GM23338 (cell line): ENCODE data around the gene DIP2C. TPM values are rescaled to one million over a fixed set of nuclear protein-coding genes. Genes with fewer than 3 reads are reported as not detected.

Experiments used
- ATAC-seq: fragments of 200-7000 bp; cut with Tn5 transposase; 3 replicates; pipeline ENCODE4 v1.9.1; 2020
- DNase-seq: peaks from one replicate; pipeline ENCODE4 v3.0.0-alpha.2; 2015; ENCODE audit warnings: low spot score
- H2AFZ ChIP-seq: fragments of 200-600 bp; sonication (generic); 2 replicates; pipeline ENCODE4 v1.8.0; 2016; ENCODE audit warnings: antibody characterized with exemption, mild to moderate bottlenecking, moderate library complexity
- H3F3A ChIP-seq: fragments of 200-600 bp; sonication (generic); replicated peaks from 2 replicates; pipeline ENCODE4 v1.8.0; 2017; ENCODE audit warnings: antibody characterized with exemption, mixed run types, low read depth
- H3K27ac ChIP-seq: fragments of 200-600 bp; sonication (generic); 2 replicates; pipeline ENCODE4 v1.6.1; 2016; ENCODE audit warnings: low read depth
- H3K27me3 ChIP-seq: fragments of 200-600 bp; sonication (generic); 2 replicates; pipeline ENCODE4 v1.8.0; 2016; ENCODE audit warnings: mild to moderate bottlenecking, mixed run types, moderate library complexity; ENCODE audit not compliant: insufficient read depth
- H3K36me3 ChIP-seq: fragments of 200-600 bp; sonication (generic); 2 replicates; pipeline ENCODE4 v1.8.0; 2016; ENCODE audit warnings: mild to moderate bottlenecking; ENCODE audit not compliant: insufficient read depth
- H3K4me1 ChIP-seq: fragments of 200-600 bp; sonication (generic); 2 replicates; pipeline ENCODE4 v1.8.0; 2016; ENCODE audit warnings: mild to moderate bottlenecking, moderate library complexity; ENCODE audit not compliant: insufficient read depth
- H3K4me2 ChIP-seq: fragments of 200-600 bp; sonication (generic); 2 replicates; pipeline ENCODE4 v1.7.1; 2017; ENCODE audit warnings: mixed run types
- H3K4me3 ChIP-seq: fragments of 200-600 bp; sonication (generic); 2 replicates; pipeline ENCODE4 v1.6.1; 2016; ENCODE audit warnings: mixed run types
- H3K79me2 ChIP-seq: fragments of 200-600 bp; sonication (generic); replicated peaks from 2 replicates; pipeline ENCODE4 v1.8.0; 2017; ENCODE audit warnings: mild to moderate bottlenecking; ENCODE audit not compliant: insufficient read depth
- H3K9me2 ChIP-seq: fragments of 200-600 bp; sonication (generic); 2 replicates; pipeline ENCODE4 v1.8.0; 2017; ENCODE audit not compliant: insufficient read depth
- H4K20me1 ChIP-seq: fragments of 200-600 bp; sonication (generic); replicated peaks from 2 replicates; pipeline ENCODE4 v1.8.0; 2017; ENCODE audit warnings: mild to moderate bottlenecking; ENCODE audit not compliant: insufficient read depth
- H3K27ac Mint-ChIP-seq: 2 replicates; pipeline ENCODE4 v1.8.0; 2020; ENCODE audit warnings: inconsistent platforms, mild to moderate bottlenecking, moderate library complexity, mixed read lengths
- H3K27me3 Mint-ChIP-seq: 3 replicates; pipeline ENCODE4 v1.8.0; 2022; ENCODE audit warnings: low read depth, mild to moderate bottlenecking, moderate library complexity, mixed read lengths, inconsistent platforms; ENCODE audit not compliant: insufficient read depth, poor library complexity
- H3K36me3 Mint-ChIP-seq: 3 replicates; pipeline ENCODE4 v1.8.0; 2021; ENCODE audit warnings: low read depth, mild to moderate bottlenecking, inconsistent platforms, moderate library complexity, mixed read lengths
- H3K4me1 Mint-ChIP-seq: 3 replicates; pipeline ENCODE4 v1.8.0; 2020; ENCODE audit warnings: mild to moderate bottlenecking, inconsistent platforms, mixed read lengths
- H3K4me3 Mint-ChIP-seq: 3 replicates; pipeline ENCODE4 v1.8.0; 2021; ENCODE audit warnings: moderate library complexity, mild to moderate bottlenecking, inconsistent platforms, mixed read lengths
- H3K9me3 Mint-ChIP-seq: 3 replicates; pipeline ENCODE4 v1.8.0; 2020; ENCODE audit warnings: moderate library complexity, mild to moderate bottlenecking, inconsistent platforms, mixed read lengths
- CREB1 ChIP-seq: fragments of 250-450 bp; sonication (Bioruptor Pico); IDR thresholded peaks from 2 replicates; pipeline ENCODE4 v1.5.0; 2020; ENCODE audit warnings: low read depth, mild to moderate bottlenecking, moderate library complexity
- CTCF ChIP-seq, 2 experiments: fragments of 200-600 bp in 1 of 2; sonication (generic) in 1 of 2; conservative IDR thresholded peaks; 2 replicates each; pipeline versions ENCODE4 v1.5.1 to v1.6.1; 2016 to 2017; ENCODE audit warnings: antibody characterized with exemption in 2 of 2, low read depth in 2 of 2, mild to moderate bottlenecking in 2 of 2, moderate library complexity in 1 of 2
- EZH2phosphoT487 ChIP-seq: fragments of 200-600 bp; sonication (generic); IDR thresholded peaks from one replicate; pipeline ENCODE4 v1.8.1; 2018; ENCODE audit warnings: antibody characterized with exemption; ENCODE audit not compliant: unreplicated experiment
- JUNB ChIP-seq: IDR thresholded peaks from one replicate; pipeline ENCODE4 v1.6.1; 2016; ENCODE audit warnings: antibody characterized with exemption; ENCODE audit not compliant: unreplicated experiment
- NANOG ChIP-seq: IDR thresholded peaks from 2 replicates; pipeline ENCODE4 v1.6.1; 2016; ENCODE audit warnings: antibody characterized with exemption, borderline replicate concordance
- REST ChIP-seq: IDR thresholded peaks from one replicate; pipeline ENCODE4 v1.6.1; 2018; ENCODE audit warnings: antibody characterized with exemption; ENCODE audit not compliant: unreplicated experiment
- STAT1 ChIP-seq: IDR thresholded peaks from one replicate; pipeline ENCODE4 v1.6.1; 2016; ENCODE audit warnings: antibody characterized with exemption; ENCODE audit not compliant: unreplicated experiment
- ZNF114 ChIP-seq: fragments of 250-450 bp; sonication (Bioruptor Pico); IDR thresholded peaks from 2 replicates; pipeline ENCODE4 v1.5.0; 2020; ENCODE audit warnings: mild to moderate bottlenecking, moderate library complexity
- ZNF462 ChIP-seq: fragments of 250-450 bp; sonication (Bioruptor Pico); IDR thresholded peaks from 2 replicates; pipeline ENCODE4 v1.5.0; 2020; ENCODE audit warnings: mild to moderate bottlenecking, moderate library complexity
- polyA plus RNA-seq: library from polyadenylated mRNA; unstranded; fragments of >200 nt; fragmentation: Nextera tagmentation; extraction: Ambion mirVana; gene quantifications from 2 replicates; pipeline ENCODE4 v1.2.1, GENCODE V29; 2016
- total RNA-seq: library from RNA; depleted of rRNA; stranded (reverse); fragments of >200 nt; shearing (Covaris generic); gene quantifications from 2 replicates; pipeline ENCODE4 v1.2.3, GENCODE V29; 2014

DIP2C gene
- total and polyA plus RNA-seq, 2 experiments from 2014 or later, result 5.1 to 7.7 TPM

- no peaks in the 10 kb centered on the region for H4K20me1 ChIP-seq
- DNase-seq, result no peak
- H3K27ac Mint-ChIP-seq, result no peak overlapping the region
Observed at GRCh38 chr10:474946-475345, 214.5 kb downstream of the DIP2C start.

More at GRCh38 chr10:474946-475345, 214.5 kb downstream of the DIP2C start:
- Mint-ChIP-seq H3K27me3 (peaks cover 13% of the 10 kb centered on the region), H3K4me1 (peaks cover 7% of the 10 kb centered on the region; the same call in 1 of the 3 replicates), H3K4me3 (no peak overlapping the region), H3K9me3 (peaks cover 23% of the 10 kb centered on the region), H3K36me3 (peaks cover 24% of the 10 kb centered on the region)
- H3K79me2 ChIP-seq, result no peaks in the 10 kb centered on the region
- no peak overlapping the region for H3K27ac ChIP-seq
- H3K27me3 ChIP-seq, result no peaks in the 10 kb centered on the region
- no peak overlapping the region for H3K4me3 ChIP-seq
- H2AFZ ChIP-seq, result no peak overlapping the region
- H3F3A ChIP-seq, result no peaks in the 10 kb centered on the region
- ATAC-seq, result no peak
- no peak overlapping the region for H3K4me2 ChIP-seq
- H3K9me2 ChIP-seq, result no peaks in the 10 kb centered on the region
- no peaks in the 10 kb centered on the region for H3K36me3 ChIP-seq
- no peaks in the 10 kb centered on the region for H3K4me1 ChIP-seq
- TF ChIP-seq EZH2phosphoT487 (no peak), JUNB (no peak), ZNF462 (no peak), CTCF (conservative IDR thresholded peaks at IDR 0.05; ENCODE audit: low read depth in 2 of 2) (no peak), REST (no peak), CREB1 (CRISPR knock-in tag) (no peak), STAT1 (no peak), ZNF114 (no peak), NANOG (no peak)
